GM10248 (cell line): ENCODE data around the gene DCLRE1C.

Experiments
- CTCF ChIA-PET: fragments of 300-600 bp; sonication (Branson Sonifier 250); formaldehyde crosslinking; extraction: SDS; loops from one replicate; lab custom pipeline; 2021; ENCODE audit warnings: antibody characterized with exemption; lab: Yijun Ruan, JAX
- POLR2A ChIA-PET: fragments of 350-650 bp; sonication (Branson Sonifier 250); formaldehyde crosslinking; extraction: SDS; loops from one replicate; lab custom pipeline; 2020; ENCODE audit warnings: antibody characterized with exemption; lab: Yijun Ruan, JAX
- DNase-seq: peaks from one replicate; pipeline ENCODE4 v3.0.0; 2012; ENCODE audit errors: extremely low spot score
- TF ChIP-seq, protein P1 (sequence below): IDR thresholded peaks from 2 replicates; pipeline ENCODE4 v1.5.1; 2012; ENCODE audit warnings: mild to moderate bottlenecking, low read depth; ENCODE audit errors: extremely low read depth, missing control alignments, control extremely low read depth

Gene DCLRE1C

DNA sequence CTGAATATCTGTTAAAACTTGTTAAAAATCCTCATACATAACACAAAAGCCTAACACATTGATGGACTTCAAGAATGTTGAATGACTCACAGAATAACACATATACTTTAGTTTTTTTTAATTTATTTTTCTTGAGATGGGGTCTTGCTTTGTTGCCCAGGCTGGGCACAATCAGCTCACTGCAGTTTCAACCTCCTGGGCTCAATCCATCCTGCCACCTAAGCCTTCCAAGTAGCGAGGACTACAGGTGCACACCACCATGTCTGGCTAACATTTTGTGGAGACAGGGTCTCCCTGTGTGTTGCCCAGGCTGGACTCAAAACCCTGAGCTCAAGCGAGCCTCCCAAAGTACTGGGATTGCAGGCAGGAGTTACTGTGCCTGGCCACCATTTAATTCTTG, 47.1 kb downstream of the DCLRE1C start:
- POLR2A ChIA-PET = no interaction called here
- CTCF ChIA-PET = interaction anchor here (1.3 kb wide), 1 partner anchor 24 kb away, joined by 4 read pairs; no protein-coding TSS in a partner anchor
- TF ChIP-seq, protein P1, sequence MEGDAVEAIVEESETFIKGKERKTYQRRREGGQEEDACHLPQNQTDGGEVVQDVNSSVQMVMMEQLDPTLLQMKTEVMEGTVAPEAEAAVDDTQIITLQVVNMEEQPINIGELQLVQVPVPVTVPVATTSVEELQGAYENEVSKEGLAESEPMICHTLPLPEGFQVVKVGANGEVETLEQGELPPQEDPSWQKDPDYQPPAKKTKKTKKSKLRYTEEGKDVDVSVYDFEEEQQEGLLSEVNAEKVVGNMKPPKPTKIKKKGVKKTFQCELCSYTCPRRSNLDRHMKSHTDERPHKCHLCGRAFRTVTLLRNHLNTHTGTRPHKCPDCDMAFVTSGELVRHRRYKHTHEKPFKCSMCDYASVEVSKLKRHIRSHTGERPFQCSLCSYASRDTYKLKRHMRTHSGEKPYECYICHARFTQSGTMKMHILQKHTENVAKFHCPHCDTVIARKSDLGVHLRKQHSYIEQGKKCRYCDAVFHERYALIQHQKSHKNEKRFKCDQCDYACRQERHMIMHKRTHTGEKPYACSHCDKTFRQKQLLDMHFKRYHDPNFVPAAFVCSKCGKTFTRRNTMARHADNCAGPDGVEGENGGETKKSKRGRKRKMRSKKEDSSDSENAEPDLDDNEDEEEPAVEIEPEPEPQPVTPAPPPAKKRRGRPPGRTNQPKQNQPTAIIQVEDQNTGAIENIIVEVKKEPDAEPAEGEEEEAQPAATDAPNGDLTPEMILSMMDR = no peak
- no peak for DNase-seq

- DNase-seq = no peak
- TF ChIP-seq, protein P1 = no peak
- ChIA-PET CTCF (interaction anchor here (1.2 to 2.2 kb wide), 7 partner anchors 14 to 369 kb away, joined by 3 to 5 read pairs (median 5); no protein-coding TSS in a partner anchor), POLR2A (no interaction called here)
Measured at GRCh38 chr10:14905890-14906289, 48.0 kb downstream of the DCLRE1C start.

DNA sequence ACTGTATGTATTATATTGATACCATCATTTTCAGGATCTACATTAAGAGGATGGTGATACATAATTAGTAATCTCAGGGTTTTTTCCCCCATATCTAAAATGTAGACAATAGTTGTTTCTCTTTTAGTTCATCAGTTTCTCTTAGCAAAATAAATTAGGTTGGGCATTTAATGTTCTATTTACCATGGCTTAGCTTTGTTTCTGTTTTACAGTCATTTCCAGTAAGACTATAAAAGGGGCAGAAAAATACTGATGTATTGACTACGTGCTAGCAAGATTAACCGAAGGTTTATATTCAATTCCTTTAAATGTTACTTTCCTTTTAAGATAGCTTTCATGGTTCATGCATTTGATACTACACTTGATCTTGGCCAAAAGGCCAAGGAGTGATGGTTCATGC, 49.0 kb downstream of the DCLRE1C start:
- CTCF ChIA-PET = interaction anchor here (1.2 to 2.5 kb wide), 9 partner anchors 13 to 368 kb away, joined by 3 to 9 read pairs (median 5); no protein-coding TSS in a partner anchor
- POLR2A ChIA-PET = no interaction called here
- TF ChIP-seq, protein P1 = no peak
- no peak for DNase-seq

- peak; percentile 33 for DNase-seq
- CTCF ChIA-PET = interaction anchor here (1.2 to 2.5 kb wide), 7 partner anchors 13 to 43 kb away, joined by 3 to 10 read pairs (median 4); no protein-coding TSS in a partner anchor
Measured at GRCh38 chr10:14904316-14904732, 49.6 kb downstream of the DCLRE1C start.

DNA sequence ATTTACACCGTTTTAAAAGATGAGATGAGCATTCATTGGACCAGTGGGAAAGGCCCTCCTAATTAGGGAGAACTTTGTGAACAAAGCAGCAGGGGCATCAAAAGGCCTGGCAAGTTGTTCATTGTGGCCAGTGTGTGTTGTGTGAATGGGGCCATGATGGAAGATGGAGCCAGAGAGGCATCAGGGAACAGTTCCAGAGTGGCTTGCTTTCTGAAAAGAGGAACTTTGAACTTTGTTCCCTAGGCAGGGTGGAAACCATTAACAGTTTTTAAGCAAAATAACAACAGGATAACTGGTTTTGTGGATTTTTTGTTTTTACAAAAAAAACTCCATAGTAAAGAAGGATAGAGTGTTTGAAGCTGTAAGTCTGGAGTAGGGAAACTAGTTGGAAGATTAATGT, 62.7 kb downstream of the DCLRE1C start:
- no peak for DNase-seq
- POLR2A ChIA-PET = no interaction called here
- TF ChIP-seq, protein P1 = no peak
- CTCF ChIA-PET = no interaction called here

More at GRCh38 chr10:14904316-14904732, 49.6 kb downstream of the DCLRE1C start:
- TF ChIP-seq, protein P1 = peak; percentile 36
- POLR2A ChIA-PET = no interaction called here

- DNase-seq = peak; percentile 22
- TF ChIP-seq, protein P1 = peak; percentile 3
- POLR2A ChIA-PET = no interaction called here
- CTCF ChIA-PET = interaction anchor here (0.8 to 2.7 kb wide), 9 partner anchors 8 to 352 kb away, joined by 3 to 11 read pairs (median 5); partner anchors contain the start of gene SUV39H2
Measured at GRCh38 chr10:14889318-14889717, 64.6 kb downstream of the DCLRE1C start.
